H9 (cell line): ENCODE results near the gene SCN4A. TPM values are rescaled to one million over a fixed set of nuclear protein-coding genes. Genes with fewer than 3 reads are reported as not detected.

Experiments
- DNase-seq: peaks from one replicate; pipeline ENCODE4 v3.0.0-alpha.2; 2017
- H2AFZ ChIP-seq: one replicate; pipeline ENCODE4 v1.6.1; 2013; ENCODE audit warnings: mild to moderate bottlenecking, low read length, control low read depth, moderate library complexity
- H2AK5ac ChIP-seq: 2 replicates; pipeline ENCODE4 v1.6.1; 2013; ENCODE audit warnings: low read length, control low read depth, mixed read lengths; ENCODE audit not compliant: insufficient read length
- H2BK120ac ChIP-seq: one replicate; pipeline ENCODE4 v1.6.1; 2013; ENCODE audit warnings: low read depth, mild to moderate bottlenecking, low read length, control low read depth, inconsistent platforms; ENCODE audit not compliant: poor library complexity, severe bottlenecking
- H2BK12ac ChIP-seq: 2 replicates; pipeline ENCODE4 v1.6.1; 2013; ENCODE audit warnings: low read length, control low read depth, mixed read lengths, low read depth; ENCODE audit not compliant: insufficient read length
- H2BK15ac ChIP-seq: 2 replicates; pipeline ENCODE4 v1.6.1; 2013; ENCODE audit warnings: low read depth, low read length, control low read depth
- H2BK20ac ChIP-seq: one replicate; pipeline ENCODE4 v1.6.1; 2013; ENCODE audit warnings: low read depth, mild to moderate bottlenecking, low read length, control low read depth, inconsistent platforms; ENCODE audit not compliant: poor library complexity, severe bottlenecking
- H2BK5ac ChIP-seq: 2 replicates; pipeline ENCODE4 v1.6.1; 2013; ENCODE audit warnings: low read length, control low read depth, mixed read lengths; ENCODE audit not compliant: insufficient read length
- H3K14ac ChIP-seq: 2 replicates; pipeline ENCODE4 v1.6.1; 2013; ENCODE audit warnings: low read length, control low read depth; ENCODE audit not compliant: insufficient read depth
- H3K18ac ChIP-seq: 2 replicates; pipeline ENCODE4 v1.6.1; 2013; ENCODE audit warnings: low read depth, mild to moderate bottlenecking, mixed read lengths, low read length, control low read depth; ENCODE audit not compliant: insufficient read length
- H3K23ac ChIP-seq: 2 replicates; pipeline ENCODE4 v1.6.1; 2013; ENCODE audit warnings: low read length, control low read depth, mixed read lengths, low read depth; ENCODE audit not compliant: insufficient read length
- H3K23me2 ChIP-seq: 2 replicates; pipeline ENCODE4 v1.6.1; 2013; ENCODE audit warnings: low read depth, mild to moderate bottlenecking, mixed read lengths, low read length, control low read depth; ENCODE audit not compliant: insufficient read length, poor library complexity, severe bottlenecking
- H3K27ac ChIP-seq: 2 replicates; pipeline ENCODE4 v1.5.1; 2013; ENCODE audit warnings: low read length, control low read depth, mixed read lengths, low read depth; ENCODE audit not compliant: insufficient read length
- H3K27me3 ChIP-seq: 2 replicates; pipeline ENCODE4 v1.6.1; 2013; ENCODE audit warnings: low read length, control low read depth, inconsistent platforms; ENCODE audit not compliant: insufficient read depth
- H3K4ac ChIP-seq: 2 replicates; pipeline ENCODE4 v1.6.1; 2013; ENCODE audit warnings: low read depth, mild to moderate bottlenecking, control low read depth, inconsistent platforms, low read length, moderate library complexity
- H3K4me1 ChIP-seq: 2 replicates; pipeline ENCODE4 v1.6.1; 2013; ENCODE audit warnings: low read length, control low read depth, inconsistent platforms; ENCODE audit not compliant: insufficient read depth
- H3K4me2 ChIP-seq: 2 replicates; pipeline ENCODE4 v1.6.1; 2013; ENCODE audit warnings: low read length, control low read depth, mixed read lengths; ENCODE audit not compliant: insufficient read length, insufficient read depth
- H3K56ac ChIP-seq: 2 replicates; pipeline ENCODE4 v1.6.1; 2013; ENCODE audit warnings: low read depth, mild to moderate bottlenecking, mixed read lengths, low read length, control low read depth; ENCODE audit not compliant: insufficient read length
- H3K79me1 ChIP-seq: 2 replicates; pipeline ENCODE4 v1.6.1; 2013; ENCODE audit warnings: low read depth, mild to moderate bottlenecking, moderate library complexity, low read length, control low read depth, inconsistent platforms; ENCODE audit not compliant: insufficient read depth, poor library complexity, severe bottlenecking
- H3K79me2 ChIP-seq: 2 replicates; pipeline ENCODE4 v1.6.1; 2013; ENCODE audit warnings: low read length, control low read depth, inconsistent platforms; ENCODE audit not compliant: insufficient read depth
- H3K9ac ChIP-seq: 2 replicates; pipeline ENCODE4 v1.6.1; 2013; ENCODE audit warnings: low read length, control low read depth, mixed read lengths; ENCODE audit not compliant: insufficient read length; ENCODE audit errors: extremely low read depth
- H3K9me3 ChIP-seq: one replicate; pipeline ENCODE4 v1.6.1; 2013; ENCODE audit warnings: low read depth, low read length, inconsistent platforms; ENCODE audit not compliant: control insufficient read depth
- H3T11ph ChIP-seq: one replicate; pipeline ENCODE4 v1.6.1; 2013; ENCODE audit warnings: mild to moderate bottlenecking, low read length, control low read depth, inconsistent platforms
- H4K20me1 ChIP-seq: one replicate; pipeline ENCODE4 v1.6.1; 2013; ENCODE audit not compliant: control insufficient read depth, insufficient read length, insufficient read depth
- H4K5ac ChIP-seq: 2 replicates; pipeline ENCODE4 v1.6.1; 2013; ENCODE audit warnings: low read depth, mild to moderate bottlenecking, mixed read lengths, low read length, control low read depth; ENCODE audit not compliant: insufficient read length
- H4K8ac ChIP-seq: replicated peaks from 2 replicates; pipeline ENCODE4 v1.6.1; 2013; ENCODE audit warnings: low read length, control low read depth, mixed read lengths, low read depth; ENCODE audit not compliant: insufficient read length
- H4K91ac ChIP-seq: 2 replicates; pipeline ENCODE4 v1.6.1; 2013; ENCODE audit warnings: low read depth, mild to moderate bottlenecking, moderate library complexity, mixed read lengths, low read length, control low read depth; ENCODE audit not compliant: insufficient read length
- H3K27ac Mint-ChIP-seq, 3 experiments: 2 replicates in 2 of 3; 3 replicates in 1 of 3; pipeline ENCODE4 v1.8.0; 2020 to 2021; ENCODE audit warnings: mixed read lengths in 3 of 3, mild to moderate bottlenecking in 1 of 3, moderate library complexity in 1 of 3
- H3K27me3 Mint-ChIP-seq: 2 replicates; pipeline ENCODE4 v1.8.0; 2021; ENCODE audit warnings: low read depth, mild to moderate bottlenecking, moderate library complexity, mixed read lengths
- H3K36me3 Mint-ChIP-seq, 3 experiments: 2 replicates in 2 of 3; 3 replicates in 1 of 3; pipeline ENCODE4 v1.8.0; 2020 to 2021; ENCODE audit warnings: low read depth in 3 of 3, mixed read lengths in 3 of 3; ENCODE audit not compliant: insufficient read depth in 1 of 3
- H3K4me1 Mint-ChIP-seq, 2 experiments: 2 replicates each; pipeline ENCODE4 v1.8.0; 2020; ENCODE audit warnings: mixed read lengths in 2 of 2
- H3K4me3 Mint-ChIP-seq, 2 experiments: 2 replicates in 1 of 2; 3 replicates in 1 of 2; pipeline ENCODE4 v1.8.0; 2020 to 2021; ENCODE audit warnings: mild to moderate bottlenecking in 2 of 2, mixed read lengths in 2 of 2, moderate library complexity in 1 of 2
- H3K9me3 Mint-ChIP-seq, 2 experiments: 2 replicates in 1 of 2; 3 replicates in 1 of 2; pipeline ENCODE4 v1.8.0; 2020; ENCODE audit warnings: mild to moderate bottlenecking in 2 of 2, mixed read lengths in 2 of 2, moderate library complexity in 1 of 2
- CTCF ChIP-seq: fragments of 200-600 bp; sonication (generic); conservative IDR thresholded peaks from 3 replicates; pipeline ENCODE4 v1.8.0; 2021; ENCODE audit warnings: antibody characterized with exemption, mild to moderate bottlenecking
- WGBS: extraction: QIAGEN DNeasy Blood & Tissue Kit; methylation state at CpG from one replicate; pipeline ENCODE4 v1.1.7; 2013; ENCODE audit warnings: missing lambda C conversion rate, low lambda C conversion rate, mixed read lengths; ENCODE audit not compliant: insufficient read length; ENCODE audit errors: extremely low coverage; 5-methylcytosine and 5-hydroxymethylcytosine counted together
- total RNA-seq: library from RNA; stranded (reverse); gene quantifications from 2 replicates; pipeline ENCODE4 v1.2.1, GENCODE V29; 2021

The SCN4A gene
- total RNA-seq, 1 experiment from 2014 or later, result 5.8 TPM

- Histone ChIP-seq H3K79me1 (no peaks in the 10 kb centered on the region), H3K9ac (no peak overlapping the region), H3K18ac (no peak overlapping the region), H2BK120ac (no peak overlapping the region), H4K8ac (no peak overlapping the region), H3K56ac (no peak overlapping the region), H3K23me2 (no peaks in the 10 kb centered on the region), H3K27me3 (no peaks in the 10 kb centered on the region), H3K14ac (no peak overlapping the region), H3K23ac (no peak overlapping the region), H3K4ac (no peak overlapping the region), H2BK20ac (no peak overlapping the region), H4K20me1 (no peaks in the 10 kb centered on the region), H3K79me2 (no peaks in the 10 kb centered on the region), H3K9me3 (peaks cover 5% of the 10 kb centered on the region), H4K5ac (no peak overlapping the region), H3K4me1 (no peaks in the 10 kb centered on the region; the same call in 1 of the 2 replicates), H3K27ac (no peak overlapping the region), H3K4me2 (no peak overlapping the region), H2BK15ac (no peak overlapping the region; the same call in 1 of the 2 replicates), H2AFZ (no peak overlapping the region), H3T11ph (no peak overlapping the region), H4K91ac (no peak overlapping the region), H2AK5ac (no peak overlapping the region), H2BK12ac (no peak overlapping the region), H2BK5ac (no peak overlapping the region)
- Mint-ChIP-seq H3K27ac (no peak overlapping the region; a peak in 1 of 7 replicates), H3K27me3 (peaks cover 3% of the 10 kb centered on the region; the same call in 1 of the 2 replicates), H3K36me3 (peaks cover 6 to 13% (median 11%) of the 10 kb centered on the region in 3 experiments; a peak in 6 of 7 replicates), H3K9me3 (peaks cover 15% of the 10 kb centered on the region in 2 experiments), H3K4me1 (peaks cover 8 to 20% of the 10 kb centered on the region in 2 experiments), H3K4me3 (no peak overlapping the region)
- no CpG with 5 or more reads among the region's 16 CpGs for WGBS
- TF ChIP-seq CTCF, result no peak
- no peak for DNase-seq
Observed at GRCh38 chr17:63984651-63985386, 12.1 kb upstream of the SCN4A start.
